GM19397 (cell line): ENCODE results near the gene SLC39A7.

Source experiments
- ATAC-seq: cut with Tn5 transposase; IDR thresholded peaks from one replicate; pipeline ENCODE4 v1.9.1; 2021; ENCODE audit warnings: mild to moderate bottlenecking, moderate library complexity; ENCODE audit not compliant: unreplicated experiment

The SLC39A7 gene

GRCh38 chr6:33169291-33170175 is 31.1 kb upstream of the SLC39A7 start:
- ATAC-seq: no peak

- ATAC-seq: no peak
These were observed 30.3 kb upstream of the SLC39A7 start for GRCh38 chr6:33170176-33171015.

GRCh38 chr6:33171016-33171879 is 29.4 kb upstream of the SLC39A7 start:
- no peak for ATAC-seq

- no peak for ATAC-seq
These were observed 28.6 kb upstream of the SLC39A7 start for GRCh38 chr6:33171880-33172687.

GRCh38 chr6:33172688-33173534 is 27.8 kb upstream of the SLC39A7 start:
- ATAC-seq: no peak

GRCh38 chr6:33173535-33174180 is 27.0 kb upstream of the SLC39A7 start:
- no peak for ATAC-seq

GRCh38 chr6:33174784-33175183 is 25.9 kb upstream of the SLC39A7 start:
- no peak for ATAC-seq

GRCh38 chr6:33175436-33176069 is 25.1 kb upstream of the SLC39A7 start:
- no peak for ATAC-seq

- ATAC-seq: no peak
These were observed 23.8 kb upstream of the SLC39A7 start for GRCh38 chr6:33176906-33177305.

GRCh38 chr6:33177552-33178446 is 22.9 kb upstream of the SLC39A7 start:
- ATAC-seq: no peak

- ATAC-seq: no peak
These were observed 21.8 kb upstream of the SLC39A7 start for GRCh38 chr6:33178755-33179475.

GRCh38 chr6:33181141-33181540 is 19.5 kb upstream of the SLC39A7 start:
- no peak for ATAC-seq

- ATAC-seq: no peak
These were observed 17.5 kb upstream of the SLC39A7 start for GRCh38 chr6:33183071-33183683.

GRCh38 chr6:33185190-33185589 is 15.5 kb upstream of the SLC39A7 start:
- ATAC-seq: no peak

GRCh38 chr6:33185654-33186187 is 14.9 kb upstream of the SLC39A7 start:
- no peak for ATAC-seq

GRCh38 chr6:33187809-33188208 is 12.9 kb upstream of the SLC39A7 start:
- ATAC-seq: no peak
